Urothelium cell line (cell line): Measurements from ENCODE around the gene ARHGAP25.

Experiments used
- DNase-seq: peaks from one replicate; pipeline ENCODE4 v3.0.0; 2011; ENCODE audit warnings: low spot score, mixed read lengths
- FAIRE-seq: peaks from 2 replicates; lab custom pipeline; 2011; peaks lifted over from hg19 to GRCh38; lab: Jason Lieb, UNC

Gene ARHGAP25

GRCh38 chr2:68717305-68717661 is 17.3 kb upstream of the ARHGAP25 start:
- DNase-seq (no peak), FAIRE-seq (no peak)

- no peak for FAIRE-seq
- no peak for DNase-seq
Observed at GRCh38 chr2:68719912-68720311, 14.7 kb upstream of the ARHGAP25 start.

- DNase-seq: no peak
- no peak for FAIRE-seq
Observed at GRCh38 chr2:68720665-68721064, 13.9 kb upstream of the ARHGAP25 start.

DNA sequence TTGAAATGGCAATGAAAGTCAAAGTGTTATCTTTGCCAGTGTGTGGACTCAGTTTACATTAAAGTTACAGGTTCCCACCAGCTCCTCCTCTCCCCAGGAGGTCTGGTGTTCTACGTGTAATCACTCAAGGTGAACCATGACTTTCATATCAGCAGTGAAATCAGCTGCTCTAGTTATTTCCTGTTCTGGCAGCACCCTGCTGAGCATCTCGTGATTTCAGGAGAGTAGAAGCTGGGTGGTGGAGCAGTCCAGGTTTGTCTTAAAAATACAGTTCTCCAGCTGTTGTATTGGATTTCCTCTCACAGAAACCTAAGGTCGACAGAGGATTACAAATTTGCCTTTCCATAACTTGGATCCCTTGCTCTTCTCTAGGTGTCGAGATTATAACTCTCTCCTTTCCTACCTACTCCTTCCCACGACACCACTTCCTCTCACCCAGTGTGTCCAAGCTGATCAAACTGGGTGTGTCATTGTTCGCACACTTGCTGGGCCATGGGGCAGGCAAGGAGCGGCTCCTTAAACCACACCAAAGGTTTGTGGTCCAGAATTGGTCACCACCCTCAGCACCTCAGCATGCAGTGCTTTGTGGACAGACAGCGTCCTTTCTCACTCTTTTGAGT is 13.0 kb upstream of the ARHGAP25 start:
- FAIRE-seq (peak; percentile 63), DNase-seq (no peak)

GRCh38 chr2:68722712-68723111 is 11.9 kb upstream of the ARHGAP25 start:
- peak; percentile 44 for FAIRE-seq
- no peak for DNase-seq

- peak; percentile 23 for FAIRE-seq
- DNase-seq: no peak
Observed at GRCh38 chr2:68723181-68723580, 11.4 kb upstream of the ARHGAP25 start.

DNA sequence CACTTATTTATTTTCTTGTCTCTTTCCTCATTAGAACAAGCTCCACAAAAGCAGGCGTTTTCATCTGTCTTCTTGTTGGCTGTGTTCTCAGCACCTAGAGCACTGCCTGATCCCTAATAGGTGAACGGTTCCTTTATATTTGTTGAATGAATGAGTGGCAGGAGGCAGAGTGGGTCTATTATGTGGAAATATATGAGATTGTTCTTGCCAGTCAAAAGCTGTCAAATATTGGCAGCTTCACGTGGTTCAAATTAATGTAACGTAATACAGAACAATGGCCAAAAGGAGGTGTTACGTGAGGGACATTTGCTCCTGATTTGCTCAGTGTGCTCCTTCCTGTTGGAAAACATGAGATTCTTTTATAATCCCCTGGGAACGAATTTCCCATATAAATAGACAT is 8.5 kb upstream of the ARHGAP25 start:
- no peak for DNase-seq
- FAIRE-seq: no peak

GRCh38 chr2:68726608-68727367 is 7.8 kb upstream of the ARHGAP25 start:
- no peak for FAIRE-seq
- peak; percentile 64 for DNase-seq

- DNase-seq: peak; percentile 45
- peak; percentile 23 for FAIRE-seq
Observed at GRCh38 chr2:68727683-68728375, 6.8 kb upstream of the ARHGAP25 start.

DNA sequence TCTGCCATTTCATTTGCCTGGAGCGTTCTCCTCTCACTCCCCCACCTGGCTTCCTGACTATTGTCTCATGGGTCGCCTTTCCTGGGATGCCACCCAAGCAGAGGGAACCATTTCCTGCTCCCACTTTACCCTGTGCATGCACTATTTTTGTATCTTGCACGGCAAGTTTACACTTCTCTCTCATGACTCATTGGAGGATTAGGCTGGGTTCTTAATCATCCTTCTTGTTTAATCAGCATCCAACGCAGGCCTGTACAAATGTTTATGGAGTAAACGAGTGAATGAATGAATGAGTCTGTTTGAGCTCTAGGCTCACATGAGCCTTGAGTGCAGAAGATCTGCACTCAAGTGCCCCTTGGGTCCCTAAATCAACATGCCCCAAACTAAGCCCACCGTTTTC is 3.8 kb upstream of the ARHGAP25 start:
- FAIRE-seq (no peak), DNase-seq (peak; percentile 54)

- FAIRE-seq (no peak), DNase-seq (no peak)
Observed at GRCh38 chr2:68732036-68732932, 2.3 kb upstream of the ARHGAP25 start.

- DNase-seq (no peak), FAIRE-seq (no peak)
Observed at GRCh38 chr2:68733365-68733764, 1.2 kb upstream of the ARHGAP25 start.

GRCh38 chr2:68734176-68734575 is 435 bp upstream of the ARHGAP25 start:
- DNase-seq (no peak), FAIRE-seq (no peak)

- no peak for FAIRE-seq
Observed at GRCh38 chr2:68736086-68736485, 1.5 kb downstream of the ARHGAP25 start.

DNA sequence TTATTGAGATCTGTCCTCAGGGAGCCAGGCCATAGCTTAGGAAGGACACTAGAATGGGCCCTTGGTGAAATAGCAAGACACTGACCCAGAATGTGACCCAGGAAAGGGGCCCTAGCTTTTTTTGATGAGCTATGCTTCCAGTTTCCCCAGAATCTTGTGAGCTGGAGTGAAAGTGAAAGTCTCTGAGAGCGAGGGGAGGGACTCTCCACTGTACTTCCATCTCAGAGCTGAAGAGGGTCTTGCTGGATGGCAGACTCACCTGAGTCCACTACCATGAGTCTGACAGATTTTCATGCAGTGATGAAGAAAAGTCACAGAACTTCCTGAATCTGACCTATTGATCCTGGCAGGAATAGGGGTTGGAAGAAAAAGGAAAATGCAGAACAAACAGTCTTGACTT is 3.1 kb downstream of the ARHGAP25 start:
- FAIRE-seq (no peak), DNase-seq (no peak)

More at GRCh38 chr2:68736086-68736485, 1.5 kb downstream of the ARHGAP25 start:
- DNase-seq: no peak

- DNase-seq (no peak), FAIRE-seq (no peak)
Observed at GRCh38 chr2:68738906-68739594, 4.4 kb downstream of the ARHGAP25 start.

DNA sequence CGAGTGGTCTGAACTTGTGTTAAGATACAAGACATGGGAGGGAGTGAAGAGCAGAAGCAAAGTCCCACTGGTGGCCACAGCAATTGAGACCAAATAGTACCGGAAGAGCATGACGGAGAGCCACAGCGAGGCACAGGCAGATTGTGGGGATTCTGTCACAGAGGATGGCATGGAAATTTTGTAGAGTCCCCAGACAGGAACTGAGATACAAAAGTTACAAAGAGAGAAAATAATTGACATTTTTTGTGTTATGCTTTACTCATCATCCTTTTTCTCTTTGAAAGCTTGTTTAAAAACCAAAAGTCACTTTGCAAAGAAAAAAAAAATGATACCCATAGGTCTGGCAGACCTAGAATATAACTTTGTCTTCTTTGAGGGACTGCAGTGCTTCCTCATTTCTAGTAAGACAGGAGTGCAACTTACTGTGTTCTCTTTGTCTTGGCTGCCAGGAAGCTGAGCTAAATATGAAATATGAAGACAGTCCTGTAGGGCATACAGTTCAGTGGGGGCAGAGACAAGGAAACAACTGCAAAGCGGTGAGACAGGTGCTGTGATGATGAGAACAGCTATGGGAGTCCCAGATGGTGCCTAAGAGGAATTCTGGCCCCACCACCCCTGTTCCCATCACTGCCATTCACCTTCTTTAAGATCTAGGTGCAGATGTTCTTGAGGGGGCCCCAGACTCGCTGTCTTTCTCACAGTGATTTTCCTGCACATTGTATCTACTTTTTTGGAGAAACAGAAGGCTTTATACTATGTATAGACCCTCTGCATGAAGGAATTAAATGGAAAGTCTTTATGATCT is 5.2 kb downstream of the ARHGAP25 start:
- DNase-seq (no peak), FAIRE-seq (no peak)

DNA sequence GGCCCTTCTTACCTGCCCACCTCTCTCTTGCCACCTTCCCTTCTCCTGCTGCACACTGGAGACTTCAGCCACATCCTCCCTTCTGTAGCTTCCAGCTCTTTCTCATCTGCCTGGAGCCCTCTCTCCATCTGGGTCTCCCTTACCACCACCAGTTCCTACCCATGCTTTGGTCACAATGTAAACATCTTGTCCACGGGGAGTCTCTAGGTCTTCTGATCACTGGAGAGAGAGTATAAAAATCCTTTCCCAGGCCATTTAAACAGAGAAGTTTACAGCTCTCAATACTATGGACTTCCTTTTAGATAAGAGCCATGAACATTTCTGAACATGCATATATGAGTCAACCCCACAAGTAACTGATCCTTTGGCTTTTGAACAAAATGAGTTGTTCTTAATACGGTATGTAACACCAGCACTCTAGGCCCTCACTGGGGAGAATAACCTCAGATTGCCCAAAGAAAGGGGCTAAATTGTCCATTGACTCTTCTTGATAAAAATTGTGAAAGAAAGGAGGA is 5.8 kb downstream of the ARHGAP25 start:
- no peak for DNase-seq
- FAIRE-seq: no peak

DNA sequence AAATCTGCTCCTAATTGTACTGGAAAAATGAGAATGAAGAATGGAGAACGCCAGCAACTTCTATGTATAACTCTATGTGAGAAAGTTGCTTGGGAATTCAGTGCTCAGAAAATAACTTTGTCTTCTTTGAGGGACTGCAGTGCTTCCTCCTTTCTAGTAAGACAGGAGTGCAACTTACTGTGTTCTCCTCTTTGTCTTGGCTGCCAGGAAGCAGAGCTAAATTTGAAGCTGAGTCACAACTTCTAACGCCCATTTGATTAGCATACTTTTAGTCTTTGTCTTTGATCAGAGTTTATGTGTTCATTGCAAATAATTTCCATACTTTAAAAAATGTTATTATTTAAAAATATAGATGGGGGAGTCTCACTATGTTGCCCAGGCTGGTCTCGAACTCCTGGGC is 6.6 kb downstream of the ARHGAP25 start:
- FAIRE-seq (no peak), DNase-seq (no peak)
